GM21515 (cell line): Measurements from ENCODE around the gene F8.

Experiments used
- ATAC-seq: cut with Tn5 transposase; IDR thresholded peaks from one replicate; pipeline ENCODE4 v1.9.1; 2021; ENCODE audit not compliant: unreplicated experiment

F8 gene

GRCh38 chrX:155022585-155022984 lies at the start of gene F8:
TSS of gene F8 (minus strand) at chrX:155022723. CDS start at chrX:155022552, 171 bp downstream.
- ATAC-seq = no peak

DNA sequence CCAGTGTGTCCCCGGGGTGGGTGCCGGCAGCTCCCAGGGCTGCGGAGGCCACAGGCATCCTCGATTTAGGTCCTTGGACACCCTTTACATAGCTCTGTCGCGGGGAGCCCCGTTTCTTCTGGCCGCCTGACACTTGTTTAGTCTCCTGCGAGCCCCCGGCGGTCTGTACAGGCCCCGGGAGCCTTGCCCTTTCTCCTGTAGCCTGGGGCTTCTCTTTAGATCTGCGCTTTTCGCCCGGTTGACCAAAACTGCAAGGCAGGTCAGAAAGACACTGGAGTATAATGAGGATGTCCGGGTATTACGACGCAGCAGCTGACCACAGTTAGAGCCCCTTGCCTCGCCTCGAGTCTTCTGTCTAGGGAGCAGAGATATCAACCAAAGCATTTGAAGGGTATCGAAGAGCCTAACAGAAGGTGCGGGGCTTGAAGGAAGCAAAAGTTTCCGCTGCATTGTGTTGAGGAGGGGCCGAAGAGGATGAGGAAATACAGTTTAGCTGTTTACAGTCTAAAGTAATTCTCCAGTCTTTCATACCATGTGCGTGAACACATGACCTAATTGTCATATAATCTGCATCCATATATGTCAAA lies 49.3 kb upstream of the F8 start:
- peak; percentile 8 for ATAC-seq

GRCh38 chrX:155070975-155071693 lies 48.6 kb upstream of the F8 start, which contains the start of the genes BRCC3, CMC4 and MTCP1:
TSS of gene BRCC3 (plus strand) at chrX:155071508. CDS start at chrX:155071528, 20 bp downstream.
TSS of gene CMC4 (minus strand) at chrX:155071136. CDS start at chrX:155064023, 7,113 bp downstream.
TSS of gene MTCP1 (minus strand) at chrX:155071136. CDS start at chrX:155066010, 5,126 bp downstream.
- ATAC-seq = peak; percentile 87

- ATAC-seq = peak; percentile 25
Measured at GRCh38 chrX:155070663-155070974, 48.1 kb upstream of the F8 start.

- no peak for ATAC-seq
Measured at GRCh38 chrX:155070038-155070437, 47.5 kb upstream of the F8 start.

DNA sequence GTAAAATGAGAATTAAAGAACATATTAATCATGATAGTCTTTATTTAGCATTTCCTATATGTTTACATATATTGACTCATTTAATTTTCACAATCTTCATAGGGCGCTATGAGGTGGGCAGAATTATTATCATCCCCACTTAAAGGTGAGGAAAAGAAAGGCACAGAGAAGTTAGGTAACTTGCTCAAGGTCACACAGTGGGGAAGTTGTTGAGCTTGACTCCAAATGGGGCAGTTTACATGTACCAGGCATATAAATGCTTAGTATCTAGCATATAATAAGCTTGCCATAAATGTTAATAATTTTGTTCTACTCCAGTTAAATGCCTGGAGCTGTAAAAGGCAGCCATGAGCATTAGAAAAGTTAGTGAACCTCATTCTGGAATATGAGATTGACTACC lies 46.9 kb upstream of the F8 start:
- no peak for ATAC-seq

- ATAC-seq = no peak
Measured at GRCh38 chrX:155068165-155068564, 45.6 kb upstream of the F8 start.

GRCh38 chrX:155065035-155065734 lies 42.7 kb upstream of the F8 start:
- ATAC-seq = no peak

- no peak for ATAC-seq
Measured at GRCh38 chrX:155061760-155062159, 39.2 kb upstream of the F8 start.

DNA sequence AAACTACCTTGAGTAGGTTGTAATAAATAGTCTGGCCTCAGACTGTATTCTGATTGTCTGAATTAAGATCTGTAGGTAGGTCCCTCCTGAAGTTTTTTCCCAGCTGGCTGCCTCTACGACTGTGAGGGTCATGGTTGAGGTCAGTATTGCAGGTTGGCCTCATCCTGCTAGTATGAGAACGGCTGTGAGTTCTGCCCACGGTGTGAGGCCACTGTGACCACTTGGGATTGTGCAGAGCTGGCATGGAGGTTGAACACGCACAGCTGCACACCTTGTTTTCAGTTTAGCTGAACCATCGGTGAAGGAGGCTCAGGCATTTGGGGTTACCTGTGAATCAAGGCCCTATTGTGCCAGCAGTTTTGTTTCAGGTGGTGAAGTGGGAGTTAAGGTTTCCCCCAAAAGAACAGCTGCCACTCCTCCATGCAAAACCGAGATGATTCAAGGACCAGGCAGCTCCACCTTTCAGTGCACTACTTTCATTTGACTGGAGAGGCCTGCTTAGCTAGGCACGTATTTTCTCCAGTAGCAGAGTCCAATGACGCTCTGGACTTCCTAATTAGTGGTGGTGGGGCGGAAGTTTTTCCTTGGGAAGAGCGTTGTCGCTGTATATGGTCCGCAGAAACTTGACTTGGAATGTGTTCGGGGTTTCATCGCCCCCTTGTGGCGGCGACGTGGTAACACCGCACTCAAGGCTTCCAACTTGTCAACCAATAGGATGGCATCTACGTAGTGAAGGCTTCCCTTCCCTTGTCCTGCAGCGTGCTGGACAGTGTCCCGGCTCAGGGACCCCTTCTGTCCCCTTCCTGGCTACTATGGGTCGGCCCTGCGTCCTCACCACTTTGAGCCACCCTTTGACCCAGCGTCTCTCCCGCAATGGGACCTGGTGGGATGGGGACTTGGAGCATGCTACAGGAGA lies 34.6 kb upstream of the F8 start:
- ATAC-seq = peak; percentile 85

GRCh38 chrX:155056471-155056870 lies 33.9 kb upstream of the F8 start:
- no peak for ATAC-seq

DNA sequence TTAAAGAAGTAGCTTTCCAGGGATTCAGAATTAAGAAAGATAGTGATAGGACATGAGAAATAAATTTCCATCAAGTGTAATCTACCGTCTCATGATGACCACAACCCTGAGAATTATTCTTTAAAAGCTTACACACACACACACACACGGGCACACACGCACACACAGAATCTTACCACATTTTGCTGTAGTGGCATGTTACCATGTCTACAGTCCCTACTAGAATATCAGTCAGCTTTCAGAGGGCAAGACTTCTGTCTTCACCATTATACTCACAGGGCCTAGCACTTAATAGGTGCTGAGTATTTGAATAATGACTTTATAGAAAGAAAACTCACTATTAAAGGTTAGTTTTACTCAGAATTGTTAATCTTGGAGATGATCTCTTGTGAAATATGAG lies 33.0 kb upstream of the F8 start:
- ATAC-seq = no peak

DNA sequence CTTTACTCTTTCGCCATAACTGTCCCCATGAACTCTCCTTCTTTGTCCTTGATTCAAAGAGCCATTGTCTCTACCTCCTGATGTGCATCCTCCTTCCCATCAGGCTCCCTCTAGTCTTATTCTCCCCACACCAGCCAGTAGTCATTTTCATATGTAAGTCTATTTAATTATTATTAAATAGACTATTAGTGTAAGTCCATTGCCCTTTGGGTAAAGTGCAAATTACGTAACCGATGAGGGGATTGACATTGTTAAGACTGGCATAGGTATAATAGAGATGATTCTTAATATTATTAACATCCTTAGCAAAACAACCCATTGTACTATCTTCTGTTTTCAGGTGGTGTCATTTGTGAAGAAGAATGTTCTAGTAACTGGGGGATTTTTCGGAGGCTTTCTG lies 31.7 kb upstream of the F8 start:
- no peak for ATAC-seq

GRCh38 chrX:155053656-155054055 lies 31.1 kb upstream of the F8 start:
- ATAC-seq = no peak

- ATAC-seq = no peak
Measured at GRCh38 chrX:155052738-155053498, 30.4 kb upstream of the F8 start.

- ATAC-seq = no peak
Measured at GRCh38 chrX:155048977-155049619, 26.6 kb upstream of the F8 start.

- no peak for ATAC-seq
Measured at GRCh38 chrX:155046811-155047528, 24.4 kb upstream of the F8 start.

DNA sequence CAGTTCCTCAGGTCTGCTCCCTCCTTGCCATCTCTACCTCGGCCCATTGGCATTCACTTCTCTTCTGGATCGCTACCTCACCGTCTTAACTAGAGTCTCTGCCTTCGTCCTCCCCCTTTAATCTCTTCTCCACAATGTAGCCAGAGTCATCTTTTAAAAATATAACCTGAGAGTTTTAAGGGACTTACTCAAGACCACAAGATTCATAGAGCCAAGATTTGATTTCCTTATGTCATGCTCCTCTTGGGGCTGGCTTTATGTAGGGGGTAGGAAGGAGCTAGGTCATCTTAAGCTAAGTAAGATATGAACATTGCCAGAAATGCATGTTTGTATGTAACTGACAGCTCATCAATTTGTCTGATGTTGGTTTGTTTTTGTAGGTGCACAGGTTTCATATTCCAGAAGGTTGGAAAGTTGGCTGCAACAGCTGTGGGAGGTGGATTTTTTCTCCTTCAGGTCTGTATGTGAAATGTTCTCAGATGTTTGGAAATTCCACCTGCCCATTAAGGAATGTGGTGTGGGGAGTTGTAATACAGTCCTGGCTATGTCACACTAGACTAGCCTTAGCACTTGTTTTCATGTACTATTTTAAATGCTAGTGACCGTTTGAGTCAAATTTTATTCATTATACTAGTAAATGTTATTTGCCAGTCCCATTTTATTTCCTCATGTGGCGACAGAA lies 23.7 kb upstream of the F8 start:
- ATAC-seq = no peak

GRCh38 chrX:155035688-155036087 lies 13.2 kb upstream of the F8 start:
- no peak for ATAC-seq
